Caco-2 (cell line): Measurements from ENCODE around the gene HOXA7. TPM values are rescaled to one million over a fixed set of nuclear protein-coding genes. Genes with fewer than 3 reads are reported as not detected.

ENCODE experiments used
- BruUV-seq: library from RNA; stranded (reverse); fragments of 400-500 nt; replicated peaks from 2 replicates; lab custom pipeline; 2021; lab: Mats Ljungman, UMichigan
- CTCF ChIA-PET: fragments of 300-600 bp; sonication (Branson Sonifier 250); formaldehyde crosslinking; loops from one replicate; lab custom pipeline; 2022; ENCODE audit warnings: antibody characterized with exemption; lab: Charles Lee
- POLR2A ChIA-PET: fragments of 300-600 bp; sonication (Branson Sonifier 250); formaldehyde crosslinking; loops from one replicate; lab custom pipeline; 2022; ENCODE audit warnings: antibody characterized with exemption; lab: Charles Lee
- DNase-seq, 2 experiments: peaks; one replicate each; pipeline versions ENCODE4 v3.0.0 to v3.0.0-alpha.2; 2020 to 2022
- H3K27me3 ChIP-seq: replicated peaks from 2 replicates; pipeline ENCODE4 v1.6.0; 2011; ENCODE audit warnings: low read length; ENCODE audit not compliant: control insufficient read depth, insufficient read depth
- H3K36me3 ChIP-seq: 2 replicates; pipeline ENCODE4 v1.5.1; 2011; ENCODE audit warnings: low read length; ENCODE audit not compliant: control insufficient read depth, insufficient read depth
- H3K4me1 ChIP-seq: fragments of 250-450 bp; sonication (Bioruptor Pico); 2 replicates; pipeline ENCODE4 v1.5.1; 2020; ENCODE audit warnings: mild to moderate bottlenecking
- H3K4me3 ChIP-seq: 2 replicates; pipeline ENCODE4 v1.5.1; 2011; ENCODE audit warnings: low read depth, mild to moderate bottlenecking, control low read depth, low read length
- H3K9me3 ChIP-seq: fragments of 250-450 bp; sonication (Bioruptor Pico); 2 replicates; pipeline ENCODE4 v1.5.1; 2020; ENCODE audit warnings: mild to moderate bottlenecking, moderate library complexity
- H3K27ac Mint-ChIP-seq: one replicate; pipeline ENCODE4 v1.8.0; 2022; ENCODE audit warnings: mixed read lengths; ENCODE audit not compliant: unreplicated experiment
- H3K27me3 Mint-ChIP-seq: one replicate; pipeline ENCODE4 v1.8.0; 2022; ENCODE audit warnings: mixed read lengths; ENCODE audit not compliant: insufficient read depth, unreplicated experiment
- H3K36me3 Mint-ChIP-seq: one replicate; pipeline ENCODE4 v1.8.0; 2022; ENCODE audit warnings: mild to moderate bottlenecking, mixed read lengths; ENCODE audit not compliant: insufficient read depth, unreplicated experiment
- H3K4me1 Mint-ChIP-seq: one replicate; pipeline ENCODE4 v1.8.0; 2022; ENCODE audit warnings: low read depth, mixed read lengths; ENCODE audit not compliant: unreplicated experiment
- H3K4me3 Mint-ChIP-seq: one replicate; pipeline ENCODE4 v1.8.0; 2022; ENCODE audit warnings: mild to moderate bottlenecking, moderate library complexity, mixed read lengths; ENCODE audit not compliant: unreplicated experiment
- H3K9me3 Mint-ChIP-seq: one replicate; pipeline ENCODE4 v1.8.0; 2022; ENCODE audit warnings: mixed read lengths; ENCODE audit not compliant: unreplicated experiment
- intact Hi-C: fragments of 100-400 bp; cut with micrococcal nuclease; formaldehyde crosslinking; loops from one replicate; pipeline ENCODE4 v1.10.0; 2022; ENCODE audit not compliant: unreplicated experiment
- total RNA-seq: library from RNA; stranded (reverse); gene quantifications from 2 replicates; pipeline ENCODE4 v1.2.3, GENCODE V29; 2022
- TF ChIP-seq, protein P1 (sequence below), 2 experiments: fragments of 200-600 bp in 1 of 2; IDR thresholded peaks; 1 replicate in 1 of 2; 2 replicates in 1 of 2; pipeline versions ENCODE4 v1.5.1 to v1.8.0; 2011 to 2022; ENCODE audit warnings: antibody characterized with exemption in 1 of 2, control low read depth in 1 of 2, inconsistent platforms in 1 of 2, low read depth in 1 of 2, low read length in 1 of 2, mild to moderate bottlenecking in 1 of 2, moderate library complexity in 1 of 2; ENCODE audit not compliant: insufficient read depth in 1 of 2, severe bottlenecking in 1 of 2, unreplicated experiment in 1 of 2

HOXA7 gene
- total RNA-seq, 1 experiment from 2014 or later = 19.9 TPM

DNA sequence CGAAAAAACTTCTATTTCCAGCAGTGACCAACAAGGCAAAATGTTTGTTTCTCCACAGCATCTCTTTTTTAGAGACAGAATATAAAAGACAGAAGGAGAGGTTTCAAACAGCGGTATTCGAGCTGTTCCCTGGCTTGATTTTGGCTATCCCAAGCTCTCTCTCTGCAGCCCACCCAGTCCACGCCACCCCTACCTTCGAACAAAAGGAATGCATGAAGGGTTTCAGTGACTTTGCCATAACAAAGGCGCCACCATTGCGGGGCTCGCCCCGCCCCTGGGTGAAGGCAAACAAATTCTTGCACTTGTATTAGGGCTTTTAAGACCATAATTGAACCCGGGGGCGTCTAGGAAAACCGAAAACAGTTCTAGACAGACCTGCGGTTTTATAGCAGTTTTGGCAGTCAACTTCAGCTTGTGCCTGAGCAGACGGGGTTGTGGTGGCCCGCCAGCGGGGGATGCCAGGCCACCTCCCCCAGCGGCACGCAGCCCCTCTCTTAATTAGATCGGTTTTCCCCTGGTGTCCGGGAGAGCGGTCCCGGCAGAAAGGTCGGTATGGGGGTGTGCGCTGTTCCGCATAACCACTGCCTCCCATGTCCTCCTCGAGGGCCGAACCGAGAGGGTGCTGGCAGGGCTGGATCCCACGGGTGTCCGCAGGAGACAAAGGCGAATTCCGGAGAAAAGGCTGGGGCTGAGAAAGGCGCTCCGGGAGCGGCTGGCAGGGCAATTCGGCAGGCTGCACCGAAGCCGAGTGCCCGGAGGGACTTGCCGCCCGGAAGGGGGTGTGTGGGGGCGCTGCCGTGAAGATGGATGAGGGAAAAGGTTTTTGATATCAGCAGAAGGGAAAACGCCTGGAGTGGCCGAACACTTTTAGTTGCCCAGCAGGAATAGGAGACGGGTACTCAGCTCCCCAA lies 31.3 kb upstream of the HOXA7 start:
- no TSS peak for BruUV-seq
- H3K27me3 ChIP-seq = peaks cover 5% of the 10 kb centered on the region
- H3K4me1 ChIP-seq = peaks cover 14% of the 10 kb centered on the region
- POLR2A ChIA-PET = no interaction called here
- Mint-ChIP-seq H3K4me3 (no peak overlapping the region), H3K9me3 (no peaks in the 10 kb centered on the region), H3K4me1 (peaks cover 7% of the 10 kb centered on the region), H3K27ac (no peak overlapping the region), H3K27me3 (peaks cover 8% of the 10 kb centered on the region), H3K36me3 (peaks cover 6% of the 10 kb centered on the region)
- TF ChIP-seq, protein P1, sequence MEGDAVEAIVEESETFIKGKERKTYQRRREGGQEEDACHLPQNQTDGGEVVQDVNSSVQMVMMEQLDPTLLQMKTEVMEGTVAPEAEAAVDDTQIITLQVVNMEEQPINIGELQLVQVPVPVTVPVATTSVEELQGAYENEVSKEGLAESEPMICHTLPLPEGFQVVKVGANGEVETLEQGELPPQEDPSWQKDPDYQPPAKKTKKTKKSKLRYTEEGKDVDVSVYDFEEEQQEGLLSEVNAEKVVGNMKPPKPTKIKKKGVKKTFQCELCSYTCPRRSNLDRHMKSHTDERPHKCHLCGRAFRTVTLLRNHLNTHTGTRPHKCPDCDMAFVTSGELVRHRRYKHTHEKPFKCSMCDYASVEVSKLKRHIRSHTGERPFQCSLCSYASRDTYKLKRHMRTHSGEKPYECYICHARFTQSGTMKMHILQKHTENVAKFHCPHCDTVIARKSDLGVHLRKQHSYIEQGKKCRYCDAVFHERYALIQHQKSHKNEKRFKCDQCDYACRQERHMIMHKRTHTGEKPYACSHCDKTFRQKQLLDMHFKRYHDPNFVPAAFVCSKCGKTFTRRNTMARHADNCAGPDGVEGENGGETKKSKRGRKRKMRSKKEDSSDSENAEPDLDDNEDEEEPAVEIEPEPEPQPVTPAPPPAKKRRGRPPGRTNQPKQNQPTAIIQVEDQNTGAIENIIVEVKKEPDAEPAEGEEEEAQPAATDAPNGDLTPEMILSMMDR (IDR thresholded peaks at IDR 0.05; ENCODE audit: insufficient read depth in 1 of 2, low read depth in 1 of 2, low read length in 1 of 2, severe bottlenecking in 1 of 2, unreplicated experiment in 1 of 2) = no peak
- no peaks in the 10 kb centered on the region for H3K9me3 ChIP-seq
- intact Hi-C loops = no loop called here
- H3K4me3 ChIP-seq = no peak overlapping the region
- CTCF ChIA-PET = interaction anchor here (1.9 kb wide), 1 partner anchor 8 kb away, joined by 6 read pairs; no protein-coding TSS in a partner anchor
- H3K36me3 ChIP-seq = no peaks in the 10 kb centered on the region
- no peak for DNase-seq

DNA sequence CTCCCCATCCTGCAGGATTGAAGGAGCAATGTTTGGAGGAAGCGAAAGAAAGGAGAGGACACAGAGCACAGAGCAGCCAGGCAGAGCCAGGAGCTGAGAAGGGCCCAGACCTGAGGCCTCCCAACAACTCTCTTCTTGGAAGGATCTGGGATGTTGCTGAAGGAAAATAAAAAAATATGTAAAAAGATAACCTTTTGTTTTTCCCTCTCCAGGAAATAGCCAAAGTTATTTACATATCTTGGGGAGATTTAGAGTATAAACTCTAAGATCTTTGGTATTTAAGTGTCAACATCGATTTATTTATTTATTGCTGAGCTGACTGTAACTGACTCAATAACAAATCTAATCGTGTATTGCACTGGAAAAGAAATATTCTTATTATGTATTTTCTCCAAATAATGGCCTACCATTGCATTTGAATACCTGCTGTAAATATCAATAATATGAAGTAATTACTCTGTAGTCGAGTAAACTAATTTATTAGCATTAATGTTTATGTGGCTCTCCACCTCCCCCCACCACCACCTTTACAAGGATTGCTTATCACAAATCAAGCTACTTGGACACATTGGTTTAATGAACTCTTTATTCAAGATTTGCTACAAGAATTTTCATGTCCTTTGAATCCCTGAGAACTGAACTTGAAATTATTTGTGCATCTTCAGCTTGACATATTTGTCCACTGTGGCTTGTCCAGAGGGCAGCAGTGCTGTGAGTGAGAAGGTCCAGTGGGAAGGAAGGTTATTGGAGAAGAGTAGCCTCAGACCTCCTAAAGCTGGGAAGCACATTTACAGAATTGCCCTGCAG lies 30.4 kb upstream of the HOXA7 start:
- ChIA-PET POLR2A (no interaction called here), CTCF (interaction anchor here (0.6 to 1.9 kb wide), 2 partner anchors 9 to 467 kb away, joined by 3 to 6 read pairs; no protein-coding TSS in a partner anchor)
- H3K36me3 Mint-ChIP-seq = peaks cover 6% of the 10 kb centered on the region
- no peaks in the 10 kb centered on the region for H3K9me3 Mint-ChIP-seq
- H3K27me3 Mint-ChIP-seq = peaks cover 8% of the 10 kb centered on the region
- no peak for DNase-seq
- H3K27me3 ChIP-seq = peaks cover 5% of the 10 kb centered on the region
- H3K9me3 ChIP-seq = no peaks in the 10 kb centered on the region
- peaks cover 7% of the 10 kb centered on the region for H3K4me1 Mint-ChIP-seq
- peaks cover 14% of the 10 kb centered on the region for H3K4me1 ChIP-seq
- BruUV-seq = no TSS peak
- no peak overlapping the region for H3K27ac Mint-ChIP-seq
- no peaks in the 10 kb centered on the region for H3K36me3 ChIP-seq
- intact Hi-C loops = no loop called here
- TF ChIP-seq, protein P1 (IDR thresholded peaks at IDR 0.05; ENCODE audit: insufficient read depth in 1 of 2, low read depth in 1 of 2, low read length in 1 of 2, severe bottlenecking in 1 of 2, unreplicated experiment in 1 of 2) = no peak
- no peak overlapping the region for H3K4me3 ChIP-seq
- no peak overlapping the region for H3K4me3 Mint-ChIP-seq
